Skeletal muscle satellite cell (primary cell): ENCODE data around the gene POFUT2.

Experiments
- H3K27me3 ChIP-seq: 2 replicates; pipeline ENCODE4 v1.7.0; 2013; ENCODE audit warnings: low read length; ENCODE audit not compliant: control insufficient read depth, insufficient read depth
- H3K36me3 ChIP-seq: 2 replicates; pipeline ENCODE4 v1.7.0; 2013; ENCODE audit warnings: mild to moderate bottlenecking, control low read depth, low read length; ENCODE audit not compliant: insufficient read depth
- H3K4me1 ChIP-seq: 2 replicates; pipeline ENCODE4 v1.7.0; 2013; ENCODE audit warnings: low read length; ENCODE audit not compliant: control insufficient read depth, insufficient read depth
- H3K4me2 ChIP-seq: 2 replicates; pipeline ENCODE4 v1.7.0; 2013; ENCODE audit warnings: mild to moderate bottlenecking, low read length
- H3K4me3 ChIP-seq: 2 replicates; pipeline ENCODE4 v1.7.0; 2013; ENCODE audit warnings: low read length
- H3K9ac ChIP-seq: 2 replicates; pipeline ENCODE4 v1.7.0; 2013; ENCODE audit warnings: mild to moderate bottlenecking, low read depth, low read length, moderate library complexity
- H3K9me3 ChIP-seq: replicated peaks from 2 replicates; pipeline ENCODE4 v1.7.0; 2013; ENCODE audit warnings: mild to moderate bottlenecking, control low read depth, low read length

POFUT2 gene

GRCh38 chr21:45283611-45284455, 3.9 kb downstream of the POFUT2 start:
- H3K9me3 ChIP-seq, result no peaks in the 10 kb centered on the region
- H3K27me3 ChIP-seq, result no peaks in the 10 kb centered on the region
- H3K4me2 ChIP-seq, result no peak overlapping the region
- H3K4me1 ChIP-seq, result peaks cover 6% of the 10 kb centered on the region
- no peak overlapping the region for H3K4me3 ChIP-seq
- peaks cover 66% of the 10 kb centered on the region for H3K36me3 ChIP-seq
- H3K9ac ChIP-seq, result no peak overlapping the region

DNA sequence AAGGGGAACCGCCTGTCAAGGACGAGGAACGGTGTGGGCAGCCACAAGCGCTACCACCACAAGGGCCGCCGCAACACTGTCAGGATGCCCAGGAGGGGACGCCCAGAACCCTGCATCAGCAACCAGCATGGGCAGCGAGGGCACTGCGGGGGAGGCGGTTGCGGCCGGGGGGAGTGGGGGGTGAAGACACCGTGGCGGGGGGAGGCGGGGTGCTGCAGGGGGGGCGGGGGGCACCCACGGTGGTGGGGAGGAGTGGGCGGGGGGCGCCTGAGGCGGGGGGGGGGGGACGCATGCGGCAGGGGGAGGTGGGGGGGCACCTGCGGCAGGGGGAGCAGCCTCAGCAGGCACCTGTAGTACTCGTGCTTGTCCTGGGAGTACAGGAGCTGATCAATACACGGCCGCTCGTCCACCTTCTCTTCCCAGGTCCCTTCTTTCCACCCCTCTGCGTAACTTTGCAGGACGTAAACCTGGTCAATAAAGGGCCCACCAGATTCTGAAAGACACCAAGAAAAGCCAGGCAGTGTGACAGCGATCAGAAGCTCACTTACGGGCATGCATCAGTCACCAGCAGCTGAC, 4.6 kb downstream of the POFUT2 start:
- Histone ChIP-seq H3K4me1 (peaks cover 3% of the 10 kb centered on the region), H3K9ac (no peak overlapping the region), H3K4me2 (no peak overlapping the region), H3K4me3 (no peak overlapping the region), H3K36me3 (peaks cover 73% of the 10 kb centered on the region), H3K27me3 (no peaks in the 10 kb centered on the region), H3K9me3 (no peaks in the 10 kb centered on the region)

DNA sequence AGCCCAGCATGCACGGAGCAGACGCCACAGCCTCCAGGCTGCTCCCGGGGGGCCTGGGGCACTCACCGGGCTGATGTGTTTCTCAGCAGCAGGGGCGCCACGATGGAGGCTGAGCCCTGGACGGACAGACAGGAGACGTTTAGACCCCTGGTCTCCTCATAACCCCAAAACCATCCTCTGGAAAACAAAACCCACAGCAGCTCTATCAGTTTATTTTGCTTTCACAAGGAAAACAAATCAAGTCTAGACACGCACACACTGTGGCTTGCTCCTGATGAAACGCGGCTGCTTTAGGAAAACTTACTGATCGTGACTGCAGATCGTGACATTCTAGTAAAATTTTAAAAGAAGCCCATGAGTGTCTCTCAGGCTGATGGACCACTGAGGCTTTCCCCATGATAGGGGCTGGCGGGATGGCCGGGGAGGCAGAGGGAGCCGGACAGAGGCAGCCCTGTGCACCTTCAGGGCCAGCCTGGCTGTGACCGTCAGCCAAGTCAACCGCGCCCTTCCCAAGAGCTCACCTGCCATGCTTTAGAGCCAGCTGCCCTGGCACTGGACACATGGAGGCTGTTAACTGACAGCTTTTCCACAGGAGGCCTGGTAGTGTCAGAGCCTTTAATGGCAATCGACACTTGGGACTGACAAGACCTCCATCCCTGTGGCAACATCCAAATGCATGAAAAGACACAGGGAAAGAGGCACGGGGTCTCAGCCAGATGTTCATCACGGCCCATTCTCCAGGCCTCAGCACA, 5.2 kb downstream of the POFUT2 start:
- Histone ChIP-seq H3K9ac (no peak overlapping the region), H3K4me3 (no peak overlapping the region), H3K36me3 (peaks cover 80% of the 10 kb centered on the region)

DNA sequence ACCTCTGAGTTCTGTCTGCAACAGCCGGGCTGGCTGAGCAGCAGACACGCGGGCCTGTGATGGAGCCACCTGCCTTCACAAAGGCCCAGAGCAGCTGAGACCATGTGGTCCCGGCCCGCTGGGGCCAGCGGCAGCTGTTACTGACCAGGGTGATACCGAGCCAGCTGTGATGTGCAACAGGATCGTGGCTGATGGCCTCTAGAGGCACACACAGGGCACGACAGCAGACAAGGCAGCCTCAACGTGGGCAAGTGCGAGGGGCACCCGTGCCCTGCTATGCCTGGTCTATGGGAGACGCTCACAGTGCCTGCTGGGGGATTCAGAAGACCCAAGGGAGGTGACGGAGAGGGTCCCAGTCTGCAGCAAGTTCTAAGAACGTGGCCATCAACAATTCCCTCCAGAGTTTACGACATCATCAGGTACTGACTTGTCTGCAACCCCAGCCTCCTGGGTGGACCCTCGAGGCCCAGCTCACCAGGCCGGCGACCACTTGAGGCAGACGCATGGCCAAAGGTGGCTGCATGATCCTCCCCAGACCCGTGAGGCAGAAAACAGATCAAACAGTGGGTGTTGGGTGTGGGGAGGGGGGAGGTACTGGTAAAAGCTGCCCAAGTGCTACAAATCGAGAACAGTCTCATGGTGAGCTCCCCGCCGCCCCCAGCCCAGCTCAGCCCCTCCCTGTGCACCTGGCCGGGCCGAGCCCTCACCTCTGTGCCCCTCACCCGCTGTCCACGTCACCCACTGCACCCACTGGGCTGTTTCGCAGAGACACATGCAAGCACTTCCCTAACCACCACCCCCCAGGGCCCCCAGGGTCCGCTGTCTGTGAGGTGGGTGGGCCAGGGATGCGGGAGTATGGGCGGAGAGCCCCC, 6.0 kb downstream of the POFUT2 start:
- Histone ChIP-seq H3K4me1 (peaks cover 2% of the 10 kb centered on the region), H3K9me3 (no peaks in the 10 kb centered on the region), H3K27me3 (no peaks in the 10 kb centered on the region), H3K4me2 (no peak overlapping the region), H3K4me3 (no peak overlapping the region), H3K36me3 (peaks cover 88% of the 10 kb centered on the region), H3K9ac (no peak overlapping the region)

More for the DNA sequence above, 5.2 kb downstream of the POFUT2 start:
- H3K4me2 ChIP-seq, result no peak overlapping the region
- H3K27me3 ChIP-seq, result no peaks in the 10 kb centered on the region
- H3K9me3 ChIP-seq, result no peaks in the 10 kb centered on the region
- H3K4me1 ChIP-seq, result peaks cover 3% of the 10 kb centered on the region

- H3K4me2 ChIP-seq, result no peak overlapping the region
- no peak overlapping the region for H3K9ac ChIP-seq
- H3K4me1 ChIP-seq, result no peaks in the 10 kb centered on the region
- no peaks in the 10 kb centered on the region for H3K27me3 ChIP-seq
- no peaks in the 10 kb centered on the region for H3K9me3 ChIP-seq
- H3K4me3 ChIP-seq, result no peak overlapping the region
- peaks cover 91% of the 10 kb centered on the region for H3K36me3 ChIP-seq
These were observed 6.7 kb downstream of the POFUT2 start for GRCh38 chr21:45280969-45281368.

DNA sequence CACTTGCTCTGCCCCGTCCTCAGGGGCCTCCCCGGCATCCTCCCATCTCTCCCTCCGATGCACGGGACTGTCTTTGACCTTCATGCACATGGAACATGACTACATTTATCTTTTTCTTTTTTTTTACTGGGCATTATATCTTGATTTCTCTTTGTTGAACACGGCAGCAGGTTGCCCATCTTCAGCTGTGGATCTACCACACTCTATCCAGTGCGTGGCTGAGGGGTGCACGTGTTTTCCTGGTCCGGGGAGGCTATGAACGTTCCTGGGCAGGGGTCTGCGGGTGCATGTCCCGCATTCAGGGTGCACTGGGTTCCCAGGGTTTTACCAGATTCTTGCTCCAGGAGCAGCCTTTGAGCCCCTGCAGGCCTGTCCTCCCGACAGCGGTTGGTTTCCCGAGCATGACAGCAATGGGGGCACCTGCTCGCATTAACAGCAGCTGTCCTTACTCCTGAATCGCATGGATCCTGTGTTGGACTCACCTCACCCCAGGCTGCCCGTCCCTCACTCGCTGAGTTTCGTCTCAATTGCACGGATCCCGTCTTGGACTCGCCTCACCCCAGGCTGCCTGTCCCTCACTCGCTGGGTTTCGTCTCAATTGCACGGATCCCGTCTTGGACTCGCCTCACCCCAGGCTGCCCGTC, 7.4 kb downstream of the POFUT2 start:
- peaks cover 89% of the 10 kb centered on the region for H3K36me3 ChIP-seq
- H3K4me1 ChIP-seq, result no peaks in the 10 kb centered on the region
- no peak overlapping the region for H3K4me3 ChIP-seq
- no peak overlapping the region for H3K4me2 ChIP-seq
- no peaks in the 10 kb centered on the region for H3K27me3 ChIP-seq
- H3K9me3 ChIP-seq, result no peaks in the 10 kb centered on the region
- no peak overlapping the region for H3K9ac ChIP-seq

DNA sequence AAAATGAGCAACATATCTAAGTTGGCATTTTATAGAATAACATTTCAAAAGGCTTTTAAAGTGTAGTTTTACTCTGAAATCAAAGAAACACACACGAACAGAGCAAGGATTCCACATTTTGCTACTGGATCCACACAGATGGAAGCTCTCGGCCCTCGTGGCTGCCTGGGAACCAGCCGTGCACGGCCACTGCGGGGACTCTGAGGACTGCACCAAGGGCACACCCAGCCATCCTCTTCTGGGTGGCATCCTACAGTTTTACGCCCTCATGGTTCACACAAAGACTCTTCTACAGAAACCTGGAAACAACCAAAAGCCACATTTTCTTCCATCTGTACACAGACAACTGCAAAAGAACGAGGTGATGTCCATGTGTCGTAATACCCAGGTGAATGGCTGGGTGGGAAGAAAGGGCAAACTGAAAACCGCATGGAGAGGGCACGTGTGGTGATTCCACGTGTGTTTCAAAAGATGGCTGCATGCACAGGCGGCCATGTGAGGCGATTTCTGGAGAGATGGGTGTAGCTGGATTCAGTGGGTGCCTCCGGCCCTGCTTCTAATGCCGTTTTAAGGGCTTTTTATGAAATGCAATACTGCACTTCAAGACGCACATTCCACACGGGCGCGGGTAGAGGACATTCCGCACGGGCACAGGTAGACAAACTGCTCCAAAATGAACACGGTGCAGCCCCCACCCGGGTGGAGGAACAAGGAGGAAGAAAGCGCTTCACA, 8.1 kb downstream of the POFUT2 start:
- Histone ChIP-seq H3K4me2 (no peak overlapping the region), H3K27me3 (no peaks in the 10 kb centered on the region), H3K36me3 (peaks cover 89% of the 10 kb centered on the region), H3K4me1 (no peaks in the 10 kb centered on the region), H3K9me3 (no peaks in the 10 kb centered on the region), H3K9ac (no peak overlapping the region), H3K4me3 (no peak overlapping the region)

- Histone ChIP-seq H3K4me2 (no peak overlapping the region), H3K4me1 (no peaks in the 10 kb centered on the region), H3K9me3 (no peaks in the 10 kb centered on the region), H3K27me3 (no peaks in the 10 kb centered on the region), H3K4me3 (no peak overlapping the region), H3K9ac (no peak overlapping the region), H3K36me3 (peaks cover 88% of the 10 kb centered on the region)
These were observed 9.4 kb downstream of the POFUT2 start for GRCh38 chr21:45278156-45278911.

GRCh38 chr21:45277101-45278045, 10.3 kb downstream of the POFUT2 start:
- Histone ChIP-seq H3K4me3 (no peak overlapping the region), H3K27me3 (no peaks in the 10 kb centered on the region), H3K9ac (no peak overlapping the region), H3K9me3 (no peaks in the 10 kb centered on the region), H3K4me1 (no peaks in the 10 kb centered on the region), H3K4me2 (no peak overlapping the region), H3K36me3 (peaks cover 87% of the 10 kb centered on the region)
